Gastroesophageal sphincter (tissue), 3 donors: ENCODE data around the gene DHRS12.

Experiments
- CTCF ChIP-seq, 4 experiments: fragments of 200-600 bp in 2 of 4; fragments of 450-650 bp in 2 of 4; sonication (generic) in 1 of 4; IDR thresholded peaks; one replicate each; pipeline ENCODE4 v1.5.1; 2017 to 2019; ENCODE audit warnings: antibody characterized with exemption in 4 of 4, mild to moderate bottlenecking in 2 of 4, moderate library complexity in 2 of 4
- EP300 ChIP-seq: sonication (generic); formaldehyde crosslinking; IDR thresholded peaks from one replicate; pipeline ENCODE4 v1.6.1; 2017; ENCODE audit warnings: antibody characterized with exemption, mild to moderate bottlenecking
- POLR2A ChIP-seq, 2 donors: fragments of 450-650 bp; IDR thresholded peaks; one replicate each; pipeline ENCODE4 v1.6.1; 2017; ENCODE audit warnings: antibody characterized with exemption in 2 of 2, mild to moderate bottlenecking in 2 of 2, moderate library complexity in 1 of 2
- POLR2AphosphoS5 ChIP-seq: sonication (generic); formaldehyde crosslinking; IDR thresholded peaks from one replicate; pipeline ENCODE4 v1.6.1; 2017; ENCODE audit warnings: antibody characterized with exemption

- TF ChIP-seq CTCF (IDR thresholded peaks at IDR 0.05) (no peak), POLR2AphosphoS5 (no peak), POLR2A (IDR thresholded peaks at IDR 0.05) (no peak), EP300 (no peak)
These were observed 7.1 kb upstream of the DHRS12 start for GRCh38 chr13:51811046-51811445.
